ENCODE results near the gene METAP1D.

- TF ChIP-seq CTCF (conservative IDR thresholded peaks at IDR 0.05) (no peak), EZH2 (IDR thresholded peaks at IDR 0.05; ENCODE audit: low read depth) (no peak)
Observed at GRCh38 chr2:172049567-172050120, 49.9 kb downstream of the METAP1D start.

All from PC-9 (cell line).